SK-N-SH (cell line): ENCODE measurements around the gene PCDHGC5.

Experiments used
- CTCF ChIP-seq: fragments of 200-600 bp; sonication (generic); IDR thresholded peaks from 2 replicates; pipeline ENCODE4 v1.6.1; 2017; ENCODE audit warnings: antibody characterized with exemption, mild to moderate bottlenecking, moderate library complexity
- EZH2phosphoT487 ChIP-seq: fragments of 200-600 bp; sonication (generic); IDR thresholded peaks from 2 replicates; pipeline ENCODE4 v1.6.1; 2017; ENCODE audit warnings: low read depth, mixed run types, mild to moderate bottlenecking, antibody characterized with exemption, moderate library complexity, borderline replicate concordance
- FOXJ3 ChIP-seq: sonication (generic); formaldehyde crosslinking; IDR thresholded peaks from 2 replicates; pipeline ENCODE4 v1.5.1; 2020; ENCODE audit warnings: mild to moderate bottlenecking, missing genetic modification reagents
- GABPA ChIP-seq: IDR thresholded peaks from 2 replicates; pipeline ENCODE4 v1.4.0; 2012; ENCODE audit warnings: low read depth, mild to moderate bottlenecking
- JUND ChIP-seq: IDR thresholded peaks from 2 replicates; pipeline ENCODE4 v1.4.0; 2012
- NFIC ChIP-seq: IDR thresholded peaks from 2 replicates; pipeline ENCODE4 v1.4.0; 2012; ENCODE audit warnings: borderline replicate concordance
- NRF1 ChIP-seq: IDR thresholded peaks from 2 replicates; pipeline ENCODE4 v1.6.1; 2012; ENCODE audit warnings: low read depth, mild to moderate bottlenecking, low read length
- POLR2AphosphoS5 ChIP-seq: IDR thresholded peaks from 2 replicates; pipeline ENCODE4 v1.6.1; 2012; ENCODE audit warnings: low read depth, low read length
- RAD21 ChIP-seq: IDR thresholded peaks from 2 replicates; pipeline ENCODE4 v1.6.1; 2012; ENCODE audit warnings: mild to moderate bottlenecking, low read length
- RCOR1 ChIP-seq: fragments of 150-350 bp; IDR thresholded peaks from 2 replicates; pipeline ENCODE4 v1.6.1; 2017; ENCODE audit warnings: antibody characterized with exemption, low read length

GRCh38 chr5:141510160-141510559, 21.3 kb downstream of the PCDHGC5 start:
- TF ChIP-seq CTCF (no peak), RAD21 (no peak), FOXJ3 (CRISPR knock-in tag) (no peak), RCOR1 (no peak), EZH2phosphoT487 (no peak), NRF1 (no peak), JUND (no peak), GABPA (no peak), NFIC (no peak), POLR2AphosphoS5 (no peak)
